K562 (cell line): ENCODE data around the gene RAD21L1. TPM values are rescaled to one million over a fixed set of nuclear protein-coding genes. Genes with fewer than 3 reads are reported as not detected.

Source experiments
- ATAC-seq: fragments of 200-7000 bp; cut with Tn5 transposase; 3 replicates; pipeline ENCODE4 v1.9.1; 2020; ENCODE audit warnings: moderate library complexity
- BruUV-seq: library from RNA; stranded (reverse); fragments of 400-500 nt; replicated peaks from 2 replicates; lab custom pipeline; 2021; lab: Mats Ljungman, UMichigan
- CTCF ChIA-PET: fragments of 300-600 bp; formaldehyde crosslinking; extraction: SDS; loops from one replicate; lab custom pipeline; 2021; ENCODE audit warnings: low intra/inter-chr PET ratio; lab: Yijun Ruan, JAX
- POLR2A ChIA-PET: fragments of 300-600, 350-650 bp; sonication (Branson Sonifier 250); formaldehyde crosslinking; extraction: SDS; loops from one replicate; lab custom pipeline; 2021; ENCODE audit warnings: antibody characterized with exemption, inconsistent platforms; lab: Yijun Ruan, JAX
- DNase-seq, 4 experiments: peaks; one replicate each; pipeline versions ENCODE4 v3.0.0 to v3.0.0-alpha.2; 2011 to 2018; ENCODE audit warnings: low spot score in 3 of 4, mixed read lengths in 3 of 4; ENCODE audit errors: extremely low read depth in 1 of 4
- FAIRE-seq: peaks from 2 replicates; lab custom pipeline; 2011; peaks lifted over from hg19 to GRCh38; lab: Jason Lieb, UNC
- H2AFZ ChIP-seq: 2 replicates; pipeline ENCODE4 v1.6.0; 2011; ENCODE audit warnings: low read depth, low read length, control low read depth, inconsistent platforms
- H3K27ac ChIP-seq: fragments of 200-600 bp; 3 replicates; pipeline ENCODE4 v1.8.0; 2011; ENCODE audit warnings: low read depth, mild to moderate bottlenecking, control low read depth, inconsistent platforms, low read length, moderate library complexity, mixed read lengths; ENCODE audit errors: extremely low read depth
- H3K27me3 ChIP-seq, 2 experiments: fragments of 300-600 bp in 1 of 2; 2 replicates in 1 of 2; 3 replicates in 1 of 2; pipeline versions ENCODE4 v1.6.0 to v1.8.0; 2011; ENCODE audit warnings: inconsistent platforms in 2 of 2, low read length in 2 of 2, mild to moderate bottlenecking in 1 of 2, mixed read lengths in 1 of 2, moderate library complexity in 1 of 2; ENCODE audit not compliant: control insufficient read depth in 2 of 2, insufficient read depth in 2 of 2
- H3K36me3 ChIP-seq: fragments of 300-600 bp; 3 replicates; pipeline ENCODE4 v1.8.0; 2011; ENCODE audit warnings: mild to moderate bottlenecking, low read length, inconsistent platforms; ENCODE audit not compliant: control insufficient read depth, insufficient read depth
- H3K4me1 ChIP-seq, 2 experiments: fragments of 200-600 bp in 1 of 2; replicated peaks in 1 of 2; 2 replicates in 1 of 2; 3 replicates in 1 of 2; pipeline versions ENCODE4 v1.5.1 to v1.8.0; 2011; ENCODE audit warnings: inconsistent platforms in 2 of 2, low read length in 2 of 2, mild to moderate bottlenecking in 1 of 2, mixed read lengths in 1 of 2, moderate library complexity in 1 of 2; ENCODE audit not compliant: control insufficient read depth in 2 of 2, insufficient read depth in 2 of 2
- H3K4me2 ChIP-seq: 2 replicates; pipeline ENCODE4 v1.6.1; 2011; ENCODE audit warnings: low read length, control low read depth, inconsistent platforms, mixed read lengths; ENCODE audit not compliant: insufficient read depth
- H3K4me3 ChIP-seq: fragments of 200-600 bp; sonication (generic), shearing (Covaris generic); 2 replicates; pipeline ENCODE4 v1.5.1; 2016; ENCODE audit warnings: control low read depth, inconsistent platforms
- H3K79me2 ChIP-seq: fragments of 200-600 bp; 3 replicates; pipeline ENCODE4 v1.8.0; 2011; ENCODE audit warnings: low read length, inconsistent platforms; ENCODE audit not compliant: control insufficient read depth, insufficient read depth
- H3K9ac ChIP-seq, 2 experiments: 2 replicates each; pipeline versions ENCODE4 v1.6.0 to v1.6.1; 2011; ENCODE audit warnings: low read depth in 2 of 2, low read length in 2 of 2, control low read depth in 1 of 2, inconsistent platforms in 1 of 2, mild to moderate bottlenecking in 1 of 2, mixed read lengths in 1 of 2; ENCODE audit not compliant: insufficient read depth in 1 of 2
- H3K9me1 ChIP-seq: one replicate; pipeline ENCODE4 v1.6.0; 2011; ENCODE audit warnings: inconsistent platforms, mild to moderate bottlenecking, low read length, moderate library complexity; ENCODE audit not compliant: control insufficient read depth, insufficient read depth
- H3K9me3 ChIP-seq: replicated peaks from 2 replicates; pipeline ENCODE4 v1.5.1; 2011; ENCODE audit warnings: low read depth, low read length, inconsistent platforms; ENCODE audit not compliant: control insufficient read depth, insufficient read depth
- H4K20me1 ChIP-seq: replicated peaks from 2 replicates; pipeline ENCODE4 v1.6.1; 2011; ENCODE audit warnings: low read length, inconsistent platforms, mixed read lengths; ENCODE audit not compliant: control insufficient read depth, insufficient read depth
- FIP1L1 ChIP-seq: fragments of 200-400 bp; formaldehyde crosslinking; IDR thresholded peaks from 2 replicates; pipeline ENCODE4 v1.6.1; 2018; ENCODE audit warnings: mild to moderate bottlenecking, low read depth, low read length; ENCODE audit not compliant: poor library complexity, severe bottlenecking
- HMGN3 ChIP-seq: IDR thresholded peaks from 2 replicates; pipeline ENCODE4 v1.6.1; 2011; ENCODE audit warnings: borderline replicate concordance, low read depth, mild to moderate bottlenecking, mixed read lengths, low read length; ENCODE audit not compliant: insufficient read length; ENCODE audit errors: extremely low read depth
- KHSRP ChIP-seq: fragments of 450-650 bp; IDR thresholded peaks from 2 replicates; pipeline ENCODE4 v1.6.1; 2017
- WGBS: fragments of 100-300 bp; shearing (Covaris generic); methylation state at CpG from one replicate; pipeline ENCODE4 v1.1.6; 2016; ENCODE audit warnings: low coverage, mixed read lengths; ENCODE audit not compliant: insufficient coverage; ENCODE audit errors: missing lambda C conversion rate; 5-methylcytosine and 5-hydroxymethylcytosine counted together
- in situ Hi-C: fragments of 300-500 bp; cut with MboI; formaldehyde crosslinking; loops from 4 replicates; pipeline ENCODE4 v1.15.0; 2018; ENCODE audit warnings: inconsistent platforms, mixed read lengths
- intact Hi-C: fragments of 100-400 bp; cut with micrococcal nuclease; formaldehyde crosslinking; loops from 2 replicates; pipeline ENCODE4 v1.14.2; 2022
- polyA plus RNA-seq, 8 experiments: library from polyadenylated mRNA; depleted of rRNA in 4 of 8; stranded (reverse) in 5 of 8; unstranded in 3 of 8; fragments of >200 nt; fragmentation: Nextera tagmentation in 2 of 8; fragmentation: Illumina TruSeq in 1 of 8; extraction: Ambion mirVana in 2 of 8; extraction: Trizol in 1 of 8; gene quantifications; 2 replicates each; pipeline versions ENCODE4 v1.2.1 to v1.2.3, GENCODE V29; 2011 to 2014; ENCODE audit warnings: inconsistent platforms in 1 of 8, missing spikeins in 1 of 8
- total RNA-seq, 7 experiments: library from RNA; depleted of rRNA in 6 of 7; stranded (reverse); fragments of >200 nt in 6 of 7; fragmentation: Illumina TruSeq in 2 of 7; extraction: Trizol in 2 of 7; gene quantifications; 2 replicates each; pipeline versions ENCODE4 v1.2.1 to v1.2.3, GENCODE V29; 2011 to 2021; ENCODE audit warnings: low replicate concordance in 1 of 7
- TF ChIP-seq, protein P1 (sequence below): sonication (generic); formaldehyde crosslinking; IDR thresholded peaks from 2 replicates; pipeline ENCODE4 v1.5.0; 2020; ENCODE audit warnings: missing genetic modification reagents
- TF ChIP-seq, protein P2 (sequence below): fragments of 250-450 bp; sonication (Bioruptor Pico); IDR thresholded peaks from 2 replicates; pipeline ENCODE4 v1.8.0; 2022; ENCODE audit warnings: inconsistent platforms, mild to moderate bottlenecking, moderate library complexity, borderline replicate concordance

RAD21L1 gene
- total and polyA plus RNA-seq, 9 of the 15 experiments (the other 6 are each of a cell fraction or from before 2014, with no cell fraction given), result 0.17 to 1.7 (median 0.45) TPM; not detected in 1

DNA sequence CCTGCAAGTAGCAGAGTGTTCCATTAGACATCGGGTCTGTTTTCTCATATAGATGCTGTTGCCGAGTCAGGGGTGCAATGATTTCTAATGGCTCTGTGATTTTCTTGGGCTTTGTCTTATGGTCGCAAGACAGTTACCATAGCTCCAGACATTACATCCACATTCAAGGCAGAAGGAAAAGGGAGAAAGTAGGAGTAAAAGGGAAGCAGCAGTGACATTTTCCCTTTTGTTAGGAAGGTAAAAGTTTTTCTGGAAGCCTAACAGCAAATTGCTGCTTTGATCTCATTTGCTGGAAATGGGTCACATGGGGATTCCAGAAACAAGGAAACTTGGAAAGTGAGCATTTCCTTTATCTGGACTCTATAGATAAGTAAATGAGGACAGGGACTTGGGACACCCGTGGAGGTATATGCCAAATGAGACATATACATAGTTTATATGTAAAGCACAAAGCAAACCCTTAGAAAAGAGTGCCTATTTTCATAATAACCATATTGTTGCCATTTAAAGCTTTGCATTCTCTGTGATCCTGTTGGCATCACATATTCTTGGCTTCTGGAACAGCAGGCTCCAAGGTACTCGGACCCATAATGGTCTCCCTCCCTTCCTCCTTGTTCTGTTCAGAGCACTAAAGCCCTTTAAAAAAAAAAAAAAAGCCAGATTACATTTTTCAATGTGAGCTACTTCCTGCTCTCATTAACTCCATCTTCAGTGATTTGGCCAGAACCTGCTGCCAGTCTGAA is 22.9 kb upstream of the RAD21L1 start, which contains the start of gene C20orf202:
Gene C20orf202 (plus strand): TSS at position 693 of the 743 bp plus-strand sequence. CDS start 132 bp downstream, outside the sequence.
- Histone ChIP-seq H3K9ac (no peak within 1 kb of the TSS; a peak in 1 of 4 replicates), H3K27me3 (no peaks in the 10 kb centered on the region), H4K20me1 (no peaks in the 10 kb centered on the region), H2AFZ (0 out of 2 replicates have a peak within 1 kb of the TSS, but pooled peaks have one; percentile 31), H3K79me2 (no peaks in the 10 kb centered on the region), H3K27ac (no peak within 1 kb of the TSS), H3K9me1 (no peaks in the 10 kb centered on the region), H3K4me3 (no peak within 1 kb of the TSS), H3K9me3 (no peaks in the 10 kb centered on the region), H3K4me2 (no peak within 1 kb of the TSS), H3K4me1 (peaks cover 4% of the 10 kb centered on the region in 2 experiments; a peak in 2 of 5 replicates), H3K36me3 (no peaks in the 10 kb centered on the region)
- 35% methylated on average over 4 of the region's 5 CpGs for WGBS
- POLR2A ChIA-PET, result interaction anchor here (0.5 to 1.2 kb wide), 3 partner anchors 8 to 27 kb away, joined by 3 read pairs; no protein-coding TSS in a partner anchor
- TF ChIP-seq FIP1L1, result no peak
- no peak for TF ChIP-seq KHSRP
- TF ChIP-seq, protein P1, sequence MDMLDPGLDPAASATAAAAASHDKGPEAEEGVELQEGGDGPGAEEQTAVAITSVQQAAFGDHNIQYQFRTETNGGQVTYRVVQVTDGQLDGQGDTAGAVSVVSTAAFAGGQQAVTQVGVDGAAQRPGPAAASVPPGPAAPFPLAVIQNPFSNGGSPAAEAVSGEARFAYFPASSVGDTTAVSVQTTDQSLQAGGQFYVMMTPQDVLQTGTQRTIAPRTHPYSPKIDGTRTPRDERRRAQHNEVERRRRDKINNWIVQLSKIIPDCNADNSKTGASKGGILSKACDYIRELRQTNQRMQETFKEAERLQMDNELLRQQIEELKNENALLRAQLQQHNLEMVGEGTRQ, result 0 out of 2 replicates have a peak, but pooled peaks have one; percentile 15
- TF ChIP-seq, protein P2, sequence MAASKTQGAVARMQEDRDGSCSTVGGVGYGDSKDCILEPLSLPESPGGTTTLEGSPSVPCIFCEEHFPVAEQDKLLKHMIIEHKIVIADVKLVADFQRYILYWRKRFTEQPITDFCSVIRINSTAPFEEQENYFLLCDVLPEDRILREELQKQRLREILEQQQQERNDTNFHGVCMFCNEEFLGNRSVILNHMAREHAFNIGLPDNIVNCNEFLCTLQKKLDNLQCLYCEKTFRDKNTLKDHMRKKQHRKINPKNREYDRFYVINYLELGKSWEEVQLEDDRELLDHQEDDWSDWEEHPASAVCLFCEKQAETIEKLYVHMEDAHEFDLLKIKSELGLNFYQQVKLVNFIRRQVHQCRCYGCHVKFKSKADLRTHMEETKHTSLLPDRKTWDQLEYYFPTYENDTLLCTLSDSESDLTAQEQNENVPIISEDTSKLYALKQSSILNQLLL, result no peak
- TF ChIP-seq HMGN3, result no peak
- DNase-seq (no peak), ATAC-seq (no peak), FAIRE-seq (no peak)
- CTCF ChIA-PET, result no interaction called here
- in situ Hi-C loops, result no loop called here
- no TSS peak for BruUV-seq
- intact Hi-C loops, result no loop called here
